ENCODE results near the gene NR2C1. TPM values are rescaled to one million over a fixed set of nuclear protein-coding genes. Genes with fewer than 3 reads are reported as not detected.

Gene NR2C1
- total and polyA plus RNA-seq, 2 donors (not counting 1 experiment from before 2014, with no cell fraction given), result 31.2 to 53.9 TPM

GRCh38 chr12:95115641-95116040, 42.2 kb upstream of the NR2C1 start:
- POLR2A ChIA-PET, result no interaction called here

More at GRCh38 chr12:95115641-95116040, 42.2 kb upstream of the NR2C1 start:
- Histone ChIP-seq H3K4me3 (ENCODE audit: control extremely low read depth in 1 of 5, extremely low read depth in 1 of 5, insufficient read depth in 1 of 5, low read depth in 2 of 5, low read length in 4 of 5) (no peak overlapping the region), H4K20me1 (ENCODE audit: control insufficient read depth, insufficient read depth, low read length, poor library complexity, severe bottlenecking) (no peaks in the 10 kb centered on the region), H3K79me2 (ENCODE audit: control insufficient read depth, insufficient read depth, low read length) (no peaks in the 10 kb centered on the region), H3K4me2 (replicated peaks; ENCODE audit: low read depth, low read length, poor library complexity, severe bottlenecking) (no peak overlapping the region), H3K27me3 (replicated peaks in 1 of 4; ENCODE audit: control extremely low read depth in 1 of 4, control insufficient read depth in 3 of 4, insufficient read depth in 4 of 4, low read length in 3 of 4) (no peaks in the 10 kb centered on the region), H3K9me3 (ENCODE audit: control extremely low read depth in 1 of 3, control insufficient read depth in 2 of 3, insufficient read depth in 1 of 3, low read length in 2 of 3) (no peaks in the 10 kb centered on the region), H3K4me1 (ENCODE audit: control insufficient read depth in 2 of 2, insufficient read depth in 2 of 2, low read length in 2 of 2) (no peaks in the 10 kb centered on the region), H3K27ac (ENCODE audit: low read length in 2 of 2) (no peak overlapping the region), H3K36me3 (replicated peaks in 1 of 2; ENCODE audit: control extremely low read depth in 1 of 2, control insufficient read depth in 1 of 2, extremely low read depth in 1 of 2, insufficient read depth in 2 of 2, low read length in 1 of 2) (no peaks in the 10 kb centered on the region), H2AFZ (ENCODE audit: insufficient read depth, low read depth, low read length, poor library complexity, severe bottlenecking) (no peak overlapping the region), H3K9ac (ENCODE audit: low read length) (no peak overlapping the region)
- WGBS (ENCODE audit: insufficient coverage), result no CpG with 5 or more reads among the region's 7 CpGs
- no peaks in the 10 kb centered on the region for H3K27me3 Mint-ChIP-seq
- H3K9me3 Mint-ChIP-seq (ENCODE audit: insufficient read depth), result no peaks in the 10 kb centered on the region
- no peak overlapping the region for H3K27ac Mint-ChIP-seq
- ATAC-seq (ENCODE audit: low read depth) (no peak), DNase-seq (no peak)
- H3K4me3 Mint-ChIP-seq, result no peak overlapping the region
- TF ChIP-seq CTCF (IDR thresholded peaks at IDR 0.05), result no peak
- TF ChIP-seq EZH2 (IDR thresholded peaks at IDR 0.05; ENCODE audit: borderline replicate concordance, insufficient read depth, low read depth, low read length, poor library complexity, severe bottlenecking), result no peak
- no peaks in the 10 kb centered on the region for H3K4me1 Mint-ChIP-seq
- CTCF ChIA-PET, result interaction anchor here (2.8 to 6.4 kb wide), 3 partner anchors 31 to 421 kb away, joined by 8 to 213 read pairs (median 35); partner anchors contain the start of genes FGD6 and VEZT
- intact Hi-C loops (cut with micrococcal nuclease), result loop anchor here (2.0 to 10.0 kb wide), 4 partner anchors 169 to 1401 kb away; partner anchors contain the start of gene HAL
